GM21360 (cell line): ENCODE measurements around the gene CPNE4.

Experiments used
- ATAC-seq: cut with Tn5 transposase; IDR thresholded peaks from one replicate; pipeline ENCODE4 v1.9.1; 2021; ENCODE audit warnings: mild to moderate bottlenecking, moderate library complexity; ENCODE audit not compliant: unreplicated experiment

The CPNE4 gene

GRCh38 chr3:131616719-131617118 is 418.1 kb downstream of the CPNE4 start:
- ATAC-seq, result no peak

DNA sequence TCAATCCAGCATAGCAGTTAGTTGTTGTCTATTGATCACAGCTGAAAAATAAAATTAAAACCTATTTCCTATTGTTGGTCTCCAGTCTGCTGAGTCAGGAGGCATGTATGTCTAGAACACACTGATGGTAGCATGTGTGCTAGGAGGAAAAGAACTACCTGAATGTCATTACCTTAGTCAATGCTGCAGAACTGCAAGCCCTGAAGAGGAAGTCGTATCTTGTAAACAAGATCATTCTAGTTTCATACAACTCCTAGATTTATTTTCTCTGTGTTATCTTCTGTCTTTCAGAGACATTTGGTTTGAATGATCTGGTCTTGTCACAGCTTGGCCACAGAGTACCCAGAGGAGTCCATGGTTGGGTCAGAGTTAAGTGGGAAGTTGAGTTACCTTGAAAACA is 422.1 kb downstream of the CPNE4 start:
- no peak for ATAC-seq

DNA sequence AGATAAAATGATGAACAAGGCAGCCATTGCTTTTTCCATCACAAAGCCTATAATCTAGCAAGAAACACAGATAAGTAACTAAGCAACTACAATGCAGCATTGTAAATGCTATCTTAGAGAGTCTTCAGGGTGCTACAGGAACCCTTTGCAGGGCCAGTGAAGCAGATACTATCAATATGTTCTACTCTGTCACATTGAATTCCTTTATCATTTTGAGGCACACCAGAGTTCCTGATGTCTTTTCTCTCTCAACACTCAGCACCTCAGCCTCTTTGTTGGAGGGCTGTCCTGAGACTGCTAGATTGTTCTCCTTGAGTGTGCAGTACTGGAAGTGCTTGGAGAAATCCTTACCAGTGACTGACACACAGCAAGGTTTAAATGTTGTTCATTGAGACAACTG is 424.6 kb downstream of the CPNE4 start:
- no peak for ATAC-seq

- ATAC-seq, result no peak
Observed at GRCh38 chr3:131608741-131609140, 426.1 kb downstream of the CPNE4 start.

GRCh38 chr3:131608296-131608695 is 426.5 kb downstream of the CPNE4 start:
- ATAC-seq, result no peak

DNA sequence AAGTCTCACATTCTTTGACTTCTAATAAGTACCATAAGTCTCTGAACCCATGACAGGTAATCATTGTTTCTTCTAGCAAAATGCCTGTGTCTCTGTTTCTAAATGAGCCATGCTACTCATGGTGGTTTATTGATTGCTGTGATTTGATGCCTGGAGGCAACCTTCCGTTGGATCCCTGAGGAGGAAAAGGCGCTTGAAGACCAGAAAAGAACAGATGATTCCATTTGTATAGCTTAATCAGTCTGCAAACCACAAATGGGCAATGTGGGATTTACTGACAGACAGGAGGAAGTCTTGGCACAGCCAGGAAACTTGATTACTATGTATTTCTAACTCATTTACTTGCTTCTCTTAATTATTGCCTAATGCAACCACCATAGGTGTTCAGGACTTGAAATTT is 428.9 kb downstream of the CPNE4 start:
- ATAC-seq, result no peak

DNA sequence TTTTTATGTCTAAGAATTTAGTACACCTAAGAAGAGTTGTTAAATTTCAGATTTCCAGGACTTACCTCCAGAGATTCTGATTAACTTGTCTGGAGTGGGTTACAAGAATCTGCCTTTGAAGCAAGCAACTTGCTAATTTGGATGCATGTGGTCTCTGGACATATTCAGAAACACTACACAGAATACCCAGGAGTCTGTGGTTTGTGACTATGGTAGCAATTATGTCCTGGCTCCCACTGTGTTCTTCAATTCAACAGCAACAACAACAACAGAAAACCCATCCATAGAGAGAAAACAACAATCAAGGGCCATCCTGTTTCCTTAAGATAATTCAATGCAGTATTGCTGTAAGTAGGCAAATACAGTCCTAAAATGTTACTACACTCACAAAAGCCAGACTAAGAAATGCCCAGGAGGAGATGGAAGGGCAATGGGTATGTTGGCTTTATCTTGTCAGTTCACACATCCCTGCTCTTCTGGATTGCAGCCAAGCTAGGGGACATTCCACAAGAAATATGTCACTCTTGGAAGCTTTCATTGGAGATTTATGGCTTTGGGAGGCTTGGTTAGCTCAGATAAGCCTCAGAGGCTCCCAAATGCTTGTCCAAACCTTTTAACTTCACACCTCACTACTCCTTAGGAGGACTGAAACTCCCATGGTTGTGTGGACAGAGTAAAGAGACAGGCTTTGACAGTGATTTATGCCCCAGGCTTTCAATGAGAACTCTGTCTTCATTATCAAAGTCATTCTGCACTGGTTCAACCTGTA is 432.6 kb downstream of the CPNE4 start:
- ATAC-seq, result no peak

DNA sequence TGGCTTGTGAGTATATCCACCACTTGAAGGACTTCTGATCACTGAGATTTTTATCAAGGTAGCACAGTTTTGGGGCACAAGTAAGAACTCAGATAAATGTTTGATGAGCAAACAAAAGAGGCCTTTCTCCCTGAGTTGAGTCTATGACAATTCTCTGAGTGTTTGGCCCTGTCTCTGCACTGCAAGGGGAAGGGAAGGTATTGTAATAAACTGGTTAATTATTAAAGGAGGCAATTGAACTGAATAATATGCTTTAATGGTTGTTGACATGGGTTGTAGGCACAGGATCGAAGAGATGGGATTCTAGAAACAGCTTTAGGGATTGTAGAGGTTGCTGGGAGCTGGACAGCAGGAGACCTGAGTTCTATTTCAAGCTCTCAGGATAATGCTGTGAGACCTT is 437.0 kb downstream of the CPNE4 start:
- no peak for ATAC-seq

- no peak for ATAC-seq
Observed at GRCh38 chr3:131596884-131597283, 437.9 kb downstream of the CPNE4 start.

- no peak for ATAC-seq
Observed at GRCh38 chr3:131591394-131592014, 443.3 kb downstream of the CPNE4 start.

DNA sequence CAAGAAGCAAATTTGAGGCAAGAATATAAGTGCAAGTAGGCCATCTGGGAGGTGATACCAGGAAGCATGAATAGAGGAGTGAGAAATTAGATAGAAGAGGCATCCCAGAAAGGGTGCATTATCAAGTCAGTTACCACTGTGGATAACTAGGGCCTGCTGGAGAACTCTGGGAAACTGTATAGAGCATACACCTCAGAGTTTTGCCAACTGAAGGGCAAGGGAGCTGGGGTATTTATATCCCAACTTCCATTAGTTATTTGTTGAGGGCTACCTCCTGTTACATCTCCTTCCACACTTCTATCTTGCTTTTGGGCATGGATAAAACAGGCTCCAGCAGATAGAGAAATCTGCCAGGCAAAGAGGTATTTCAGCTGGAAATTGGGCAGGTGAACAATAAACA is 448.5 kb downstream of the CPNE4 start:
- no peak for ATAC-seq

DNA sequence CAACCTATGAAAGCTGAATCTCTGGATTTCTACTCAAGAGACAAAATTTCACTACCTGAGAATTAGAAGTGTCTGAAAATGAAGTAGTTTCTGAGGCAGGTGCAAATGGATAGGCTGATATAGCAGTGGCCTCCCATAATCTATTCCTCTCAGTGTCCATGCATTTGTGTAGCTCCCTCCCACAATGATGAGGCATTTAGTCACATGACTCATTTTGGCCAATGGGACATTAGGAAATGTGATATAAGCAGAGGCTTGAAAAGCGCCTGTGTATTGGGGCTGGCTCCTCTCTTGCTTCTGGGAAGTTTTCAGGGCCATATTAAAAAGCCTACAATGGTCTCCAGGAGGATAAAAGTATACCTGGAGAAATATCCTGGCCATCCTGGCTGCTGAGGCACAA is 452.4 kb downstream of the CPNE4 start:
- no peak for ATAC-seq

GRCh38 chr3:131568460-131568859 is 466.4 kb downstream of the CPNE4 start:
- no peak for ATAC-seq

- no peak for ATAC-seq
Observed at GRCh38 chr3:131564812-131565211, 470.0 kb downstream of the CPNE4 start.

DNA sequence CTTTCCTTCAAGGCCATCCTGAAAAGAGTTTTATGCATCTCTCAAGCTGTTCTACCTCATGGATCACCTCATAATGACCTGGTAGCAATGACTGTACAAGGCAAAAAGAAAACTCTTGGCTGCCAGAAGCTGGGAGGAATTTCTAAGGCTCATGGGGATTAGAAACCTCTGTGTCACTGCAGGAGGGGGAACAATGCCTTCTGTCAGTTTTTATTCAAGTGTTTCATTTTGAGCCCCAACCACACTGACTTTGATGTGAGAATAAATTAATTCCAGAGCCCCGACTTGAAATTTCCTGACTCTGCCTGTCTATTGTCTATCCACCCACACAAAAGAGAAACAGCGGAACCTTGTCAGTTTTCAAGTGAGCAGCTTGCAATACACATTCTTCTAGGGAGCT is 473.3 kb downstream of the CPNE4 start:
- ATAC-seq, result no peak

- ATAC-seq, result no peak
Observed at GRCh38 chr3:131560795-131561194, 474.0 kb downstream of the CPNE4 start.

DNA sequence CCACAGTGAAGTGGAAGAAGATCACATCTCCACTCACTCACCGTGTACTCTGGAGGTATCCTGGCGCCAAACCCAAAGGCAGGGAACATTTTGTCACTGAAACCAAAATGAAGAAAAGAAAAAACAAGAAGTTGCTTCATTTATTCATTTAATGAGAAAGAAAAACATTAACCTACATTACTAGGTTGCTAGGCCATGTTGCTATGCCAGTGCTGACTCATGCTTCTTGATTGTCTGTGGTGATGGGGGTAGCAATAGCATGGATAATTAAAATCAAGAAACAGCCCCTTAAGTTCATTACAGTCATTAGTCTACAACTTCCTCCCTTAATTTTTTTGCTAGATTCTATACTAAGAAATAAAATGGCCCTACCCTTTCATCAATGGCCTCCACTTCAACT is 479.4 kb downstream of the CPNE4 start:
- no peak for ATAC-seq

- peak; percentile 96 for ATAC-seq
Observed at GRCh38 chr3:131553495-131554247, 481.1 kb downstream of the CPNE4 start.

DNA sequence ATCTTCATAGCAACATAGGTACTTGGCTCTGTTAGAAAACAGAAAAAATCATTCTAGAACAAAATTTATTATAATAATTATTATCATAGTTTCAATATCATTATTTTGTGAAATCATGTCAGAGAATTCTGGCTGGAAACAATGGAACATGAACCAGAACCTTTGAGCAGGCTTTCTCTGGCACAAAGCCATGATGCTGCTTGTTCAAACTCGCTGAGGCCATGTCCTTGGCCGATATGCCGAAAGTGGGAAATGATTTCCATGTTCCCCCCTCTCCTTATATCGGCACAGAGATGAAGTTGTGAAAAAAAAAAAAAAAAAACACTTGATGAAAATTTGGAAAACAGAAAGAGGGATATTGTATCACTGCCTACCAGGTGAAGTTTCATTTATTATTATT is 483.1 kb downstream of the CPNE4 start:
- no peak for ATAC-seq

- ATAC-seq, result no peak
Observed at GRCh38 chr3:131550562-131551465, 484.0 kb downstream of the CPNE4 start.

DNA sequence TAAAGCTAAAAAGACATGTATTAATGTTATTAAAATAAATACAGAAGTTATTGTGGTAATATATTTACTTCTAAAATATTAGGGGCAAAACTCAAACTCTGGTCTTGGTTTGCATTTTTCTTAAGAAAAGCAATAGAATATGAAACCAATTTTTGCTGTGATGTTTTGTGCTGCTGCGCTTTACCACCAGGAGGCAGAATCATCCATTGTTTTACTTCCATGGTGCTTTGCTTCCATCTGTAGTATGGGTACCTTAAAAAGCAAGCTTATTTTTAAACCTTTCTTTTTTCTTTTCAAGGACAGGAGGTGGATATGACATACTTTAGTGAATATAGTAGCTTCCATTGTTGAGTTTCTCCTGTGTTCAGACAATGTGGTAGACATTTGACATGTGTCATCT is 485.5 kb downstream of the CPNE4 start:
- ATAC-seq, result no peak
